Astrocyte of the cerebellum (primary cell): ENCODE results near the gene SHROOM1.

Source experiments
- DNase-seq: peaks from one replicate; pipeline ENCODE4 v3.0.0-alpha.2; 2011; ENCODE audit warnings: low read depth
- H3K4me3 ChIP-seq: 2 replicates; pipeline ENCODE4 v1.5.1; 2011; ENCODE audit warnings: mild to moderate bottlenecking, low read depth, low read length, moderate library complexity
- CTCF ChIP-seq: IDR thresholded peaks from 2 replicates; pipeline ENCODE4 v1.5.1; 2012; ENCODE audit warnings: low read length, low read depth, moderate library complexity, mild to moderate bottlenecking; ENCODE audit errors: missing control alignments
- in situ Hi-C: cut with HindIII; loops from 2 replicates; pipeline ENCODE4 v1.10.0; 2017; ENCODE audit warnings: low sequenced_read_pairs

SHROOM1 gene

GRCh38 chr5:132781029-132781428, 49.4 kb downstream of the SHROOM1 start:
- H3K4me3 ChIP-seq, result no peak overlapping the region
- in situ Hi-C loops, result no loop called here
- no peak for DNase-seq
- TF ChIP-seq CTCF, result no peak

- in situ Hi-C loops, result no loop called here
- TF ChIP-seq CTCF, result no peak
- no peak overlapping the region for H3K4me3 ChIP-seq
- no peak for DNase-seq
Measured at GRCh38 chr5:132780577-132780976, 49.9 kb downstream of the SHROOM1 start.

GRCh38 chr5:132779961-132780360, 50.5 kb downstream of the SHROOM1 start:
- no peak overlapping the region for H3K4me3 ChIP-seq
- in situ Hi-C loops, result no loop called here
- TF ChIP-seq CTCF, result no peak
- no peak for DNase-seq

GRCh38 chr5:132778856-132779255, 51.6 kb downstream of the SHROOM1 start:
- in situ Hi-C loops, result no loop called here

GRCh38 chr5:132778129-132778528, 52.3 kb downstream of the SHROOM1 start:
- in situ Hi-C loops, result no loop called here
- TF ChIP-seq CTCF, result no peak
- peak overlapping the region; percentile 69 for H3K4me3 ChIP-seq
- no peak for DNase-seq

More at GRCh38 chr5:132778856-132779255, 51.6 kb downstream of the SHROOM1 start:
- no peak overlapping the region for H3K4me3 ChIP-seq
- no peak for DNase-seq
- TF ChIP-seq CTCF, result no peak

GRCh38 chr5:132777209-132778069, 53.0 kb downstream of the SHROOM1 start, which contains the start of gene SEPTIN8:
Gene SEPTIN8 (minus strand): TSS chr5:132777239. CDS start chr5:132777137, 102 bp downstream.
- DNase-seq, result no peak
- no peak for TF ChIP-seq CTCF
- peak within 1 kb of the TSS; percentile 69 for H3K4me3 ChIP-seq
- in situ Hi-C loops, result no loop called here

GRCh38 chr5:132776938-132777208, 53.6 kb downstream of the SHROOM1 start:
- no peak for TF ChIP-seq CTCF
- in situ Hi-C loops, result no loop called here
- DNase-seq, result no peak
- peak overlapping the region; percentile 69 for H3K4me3 ChIP-seq
